C4-2B (cell line): ENCODE results near the gene PRELP.

Experiments used
- ZFX ChIP-seq: fragments of 450-650 bp; IDR thresholded peaks from 2 replicates; pipeline ENCODE4 v1.6.1; 2017
- TF ChIP-seq, protein P1 (sequence below): fragments of 450-650 bp; conservative IDR thresholded peaks from 2 replicates; pipeline ENCODE4 v1.5.1; 2017; ENCODE audit warnings: mild to moderate bottlenecking

DNA sequence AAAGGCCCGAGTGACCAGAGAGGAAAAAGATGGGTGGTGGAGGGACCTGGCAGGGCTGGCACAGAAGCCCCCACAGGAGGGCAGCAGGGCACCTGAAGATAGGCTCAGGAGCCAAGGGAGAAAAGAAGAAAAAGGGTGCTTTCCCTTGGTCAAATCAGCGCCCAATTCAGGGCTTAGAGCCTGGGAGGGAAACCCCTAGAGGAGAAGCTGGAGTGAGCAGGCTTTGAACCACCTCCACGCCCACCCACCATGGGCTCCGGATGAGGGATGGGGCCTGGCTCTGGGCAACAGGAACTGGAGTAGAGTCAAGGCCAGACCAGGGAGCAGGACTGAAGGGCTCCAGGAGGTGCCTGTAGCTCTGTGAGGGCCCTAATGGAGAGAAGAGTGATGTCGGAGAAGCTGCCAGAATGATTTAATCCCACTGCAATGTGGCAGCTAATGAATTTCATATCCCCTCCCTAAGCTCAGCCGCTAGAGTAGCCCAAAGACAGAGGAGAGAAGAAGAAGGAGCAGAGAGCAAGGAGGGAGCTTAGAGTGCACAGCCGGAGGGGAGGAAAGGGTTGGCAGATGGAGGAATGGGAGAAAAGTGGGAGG, 12.0 kb upstream of the PRELP start:
- TF ChIP-seq, protein P1, sequence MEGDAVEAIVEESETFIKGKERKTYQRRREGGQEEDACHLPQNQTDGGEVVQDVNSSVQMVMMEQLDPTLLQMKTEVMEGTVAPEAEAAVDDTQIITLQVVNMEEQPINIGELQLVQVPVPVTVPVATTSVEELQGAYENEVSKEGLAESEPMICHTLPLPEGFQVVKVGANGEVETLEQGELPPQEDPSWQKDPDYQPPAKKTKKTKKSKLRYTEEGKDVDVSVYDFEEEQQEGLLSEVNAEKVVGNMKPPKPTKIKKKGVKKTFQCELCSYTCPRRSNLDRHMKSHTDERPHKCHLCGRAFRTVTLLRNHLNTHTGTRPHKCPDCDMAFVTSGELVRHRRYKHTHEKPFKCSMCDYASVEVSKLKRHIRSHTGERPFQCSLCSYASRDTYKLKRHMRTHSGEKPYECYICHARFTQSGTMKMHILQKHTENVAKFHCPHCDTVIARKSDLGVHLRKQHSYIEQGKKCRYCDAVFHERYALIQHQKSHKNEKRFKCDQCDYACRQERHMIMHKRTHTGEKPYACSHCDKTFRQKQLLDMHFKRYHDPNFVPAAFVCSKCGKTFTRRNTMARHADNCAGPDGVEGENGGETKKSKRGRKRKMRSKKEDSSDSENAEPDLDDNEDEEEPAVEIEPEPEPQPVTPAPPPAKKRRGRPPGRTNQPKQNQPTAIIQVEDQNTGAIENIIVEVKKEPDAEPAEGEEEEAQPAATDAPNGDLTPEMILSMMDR, result no peak
- no peak for TF ChIP-seq ZFX
